WTC11 (cell line): ENCODE measurements around the gene CTTNBP2NL.
"Not testable (repeated sequence)": the region's sequence is repeated elsewhere in the genome, so short reads cannot be mapped to it uniquely, and the experiment has no call there.

Experiments
- FOXK1 ChIP-seq: sonication (generic); formaldehyde crosslinking; IDR thresholded peaks from 2 replicates; pipeline ENCODE4 v1.8.0; 2022; ENCODE audit warnings: mild to moderate bottlenecking, moderate library complexity, missing genetic modification reagents
- ZNF317 ChIP-seq: sonication (generic); formaldehyde crosslinking; IDR thresholded peaks from 2 replicates; pipeline ENCODE4 v1.8.1; 2023; ENCODE audit warnings: low read depth, mild to moderate bottlenecking, moderate library complexity, missing genetic modification reagents, borderline replicate concordance
- TF ChIP-seq, protein P1 (sequence below): sonication (generic); formaldehyde crosslinking; IDR thresholded peaks from 2 replicates; pipeline ENCODE4 v1.8.1; 2022; ENCODE audit warnings: mild to moderate bottlenecking, missing genetic modification reagents, moderate library complexity, borderline replicate concordance

DNA sequence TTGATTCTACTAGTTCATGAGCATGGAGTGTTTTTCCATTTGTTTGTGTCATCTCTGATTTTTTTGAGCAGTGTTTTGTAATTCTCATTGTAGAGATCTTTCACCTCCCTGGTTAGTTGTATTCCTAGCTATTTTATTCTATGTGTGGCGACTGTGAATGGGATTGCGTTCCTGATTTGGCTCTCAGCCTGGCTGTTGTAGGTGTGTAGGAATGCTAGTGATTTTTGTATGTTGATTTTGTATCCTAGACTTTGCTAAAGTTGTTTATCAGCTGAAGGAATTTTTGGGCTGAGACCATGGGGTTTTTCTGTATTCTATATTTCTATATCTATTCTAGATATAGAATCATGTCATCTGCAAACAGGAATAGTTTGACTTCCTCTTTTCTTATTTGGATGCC lies 42.1 kb downstream of the CTTNBP2NL start:
- TF ChIP-seq, protein P1, sequence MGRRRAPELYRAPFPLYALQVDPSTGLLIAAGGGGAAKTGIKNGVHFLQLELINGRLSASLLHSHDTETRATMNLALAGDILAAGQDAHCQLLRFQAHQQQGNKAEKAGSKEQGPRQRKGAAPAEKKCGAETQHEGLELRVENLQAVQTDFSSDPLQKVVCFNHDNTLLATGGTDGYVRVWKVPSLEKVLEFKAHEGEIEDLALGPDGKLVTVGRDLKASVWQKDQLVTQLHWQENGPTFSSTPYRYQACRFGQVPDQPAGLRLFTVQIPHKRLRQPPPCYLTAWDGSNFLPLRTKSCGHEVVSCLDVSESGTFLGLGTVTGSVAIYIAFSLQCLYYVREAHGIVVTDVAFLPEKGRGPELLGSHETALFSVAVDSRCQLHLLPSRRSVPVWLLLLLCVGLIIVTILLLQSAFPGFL = not testable (repeated sequence)
- not testable (repeated sequence) for TF ChIP-seq ZNF317 (CRISPR knock-in tag); FOXK1
